HepG2 (cell line): Measurements from ENCODE around the gene TAGLN2. TPM values are rescaled to one million over a fixed set of nuclear protein-coding genes. Genes with fewer than 3 reads are reported as not detected.

Source experiments
- ARNT2 ChIP-seq: sonication (generic); formaldehyde crosslinking; IDR thresholded peaks from 2 replicates; pipeline ENCODE4 v1.8.0; 2022; ENCODE audit warnings: mild to moderate bottlenecking, low read depth, missing genetic modification reagents, moderate library complexity
- CAMTA2 ChIP-seq: sonication (generic); formaldehyde crosslinking; IDR thresholded peaks from 2 replicates; pipeline ENCODE4 v1.4.0; 2020; ENCODE audit warnings: mild to moderate bottlenecking, missing genetic modification reagents, borderline replicate concordance
- FOSL2 ChIP-seq: sonication (generic); formaldehyde crosslinking; IDR thresholded peaks from 2 replicates; pipeline ENCODE4 v1.4.0; 2020; ENCODE audit warnings: missing genetic modification reagents
- GABPA ChIP-seq, 2 experiments: IDR thresholded peaks; 2 replicates each; pipeline ENCODE4 v1.6.1; 2011 to 2016; ENCODE audit warnings: low read depth in 2 of 2, low read length in 1 of 2, missing biosample characterization in 1 of 2, missing genetic modification characterization in 1 of 2
- MEF2D ChIP-seq: sonication (generic); formaldehyde crosslinking; IDR thresholded peaks from 2 replicates; pipeline ENCODE4 v1.5.1; 2020; ENCODE audit warnings: mild to moderate bottlenecking, missing genetic modification reagents
- NR3C1 ChIP-seq: sonication (generic); formaldehyde crosslinking; IDR thresholded peaks from 2 replicates; pipeline ENCODE4 v1.4.0; 2020; ENCODE audit warnings: missing genetic modification reagents
- SKI ChIP-seq: fragments of 450-650 bp; IDR thresholded peaks from one replicate; pipeline ENCODE4 v1.6.1; 2018; ENCODE audit warnings: mild to moderate bottlenecking; ENCODE audit not compliant: partially characterized antibody
- SOX6 ChIP-seq, 2 experiments: fragments of 450-650 bp in 1 of 2; sonication (generic) in 1 of 2; formaldehyde crosslinking in 1 of 2; IDR thresholded peaks; 2 replicates each; pipeline versions ENCODE4 v1.4.0 to v1.6.1; 2017 to 2020; ENCODE audit warnings: antibody characterized with exemption in 1 of 2, mild to moderate bottlenecking in 1 of 2, missing genetic modification reagents in 1 of 2
- YEATS2 ChIP-seq: sonication (generic); formaldehyde crosslinking; IDR thresholded peaks from 2 replicates; pipeline ENCODE4 v1.4.0; 2020; ENCODE audit warnings: missing genetic modification reagents, borderline replicate concordance
- polyA plus RNA-seq, 8 experiments: library from polyadenylated mRNA; depleted of rRNA in 3 of 8; stranded (reverse) in 7 of 8; unstranded in 1 of 8; fragments of >200 nt; fragmentation: Illumina TruSeq in 4 of 8; extraction: Trizol in 4 of 8; gene quantifications; 2 replicates each; pipeline versions ENCODE4 v1.2.1 to v1.2.3, GENCODE V29; 2011 to 2016; ENCODE audit warnings: low read depth in 4 of 8, missing spikeins in 1 of 8, mixed read lengths in 1 of 8; ENCODE audit not compliant: insufficient read depth in 1 of 8
- total RNA-seq, 5 experiments: library from RNA; depleted of rRNA; stranded (reverse); fragments of >200 nt; fragmentation: Illumina TruSeq; extraction: Trizol; gene quantifications; 2 replicates each; pipeline ENCODE4 v1.2.3, GENCODE V29; 2016; ENCODE audit warnings: low read depth in 1 of 5
- TF ChIP-seq, protein P1 (sequence below): sonication (generic); formaldehyde crosslinking; IDR thresholded peaks from 2 replicates; pipeline ENCODE4 v1.5.1; 2020; ENCODE audit warnings: mild to moderate bottlenecking, missing genetic modification reagents, moderate library complexity
- TF ChIP-seq, protein P2 (sequence below): sonication (generic); formaldehyde crosslinking; IDR thresholded peaks from 2 replicates; pipeline ENCODE4 v1.8.0; 2023; ENCODE audit warnings: mild to moderate bottlenecking, missing genetic modification reagents
- TF ChIP-seq, protein P3 (sequence below): sonication (generic); formaldehyde crosslinking; IDR thresholded peaks from 2 replicates; pipeline ENCODE4 v1.9.0; 2022; ENCODE audit warnings: missing genetic modification reagents, mild to moderate bottlenecking, borderline replicate concordance
- TF ChIP-seq, protein P4 (sequence below): sonication (generic); formaldehyde crosslinking; IDR thresholded peaks from 2 replicates; pipeline ENCODE4 v1.4.0; 2020; ENCODE audit warnings: missing genetic modification reagents
- TF ChIP-seq, protein P5 (sequence below): sonication (generic); formaldehyde crosslinking; IDR thresholded peaks from 2 replicates; pipeline ENCODE4 v1.4.0; 2020; ENCODE audit warnings: missing genetic modification reagents

Gene TAGLN2
- total and polyA plus RNA-seq, 2 of the 13 experiments (the other 11 are each of a cell fraction or from before 2014, with no cell fraction given) = 6.7 to 17.2 TPM

DNA sequence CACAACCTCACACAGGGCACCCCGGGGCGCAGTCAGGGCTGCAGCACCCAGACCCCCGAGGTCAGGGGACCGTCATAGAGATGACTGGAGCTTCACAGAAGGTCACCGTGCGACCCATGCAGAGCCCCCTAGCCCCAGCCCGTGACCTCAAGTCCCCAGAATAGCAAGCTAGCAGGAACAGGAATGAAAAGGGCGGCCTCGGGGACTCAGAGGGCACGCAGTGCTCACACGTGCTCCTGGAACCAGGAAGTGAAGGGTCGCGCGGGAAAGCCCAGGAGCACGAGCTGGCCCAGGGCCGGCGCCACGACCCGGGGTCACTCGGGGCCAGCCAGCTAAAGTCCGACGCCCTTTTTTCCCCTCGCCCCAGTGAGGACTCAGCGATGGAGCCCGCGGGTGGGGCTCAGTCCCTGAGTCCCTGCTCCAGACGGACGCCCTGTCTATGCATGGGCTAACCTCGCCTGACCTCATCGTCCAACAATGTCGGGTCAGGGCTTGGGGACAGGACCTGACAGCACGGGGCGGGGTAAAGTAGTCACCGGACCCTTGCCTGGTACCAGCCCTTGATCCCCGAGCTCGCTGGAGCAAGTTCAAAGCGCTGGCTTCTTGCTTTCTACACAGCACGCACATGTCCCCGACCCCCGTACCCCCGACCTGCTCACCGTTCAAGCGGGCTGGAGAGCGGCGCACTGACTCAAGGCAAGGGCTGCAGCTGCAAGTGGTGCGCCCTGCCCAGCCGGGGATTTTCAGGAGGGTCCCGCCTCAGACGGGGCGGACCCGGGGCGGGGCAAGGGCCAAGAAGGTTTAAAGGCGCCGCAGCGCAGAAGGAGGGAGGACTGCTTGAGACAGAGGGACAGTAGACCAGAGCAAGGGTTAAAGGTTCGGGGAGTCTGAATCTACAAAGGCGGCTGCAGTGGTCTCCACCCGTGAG, at the start of gene TAGLN2 (continued):
- TF ChIP-seq, protein P1, sequence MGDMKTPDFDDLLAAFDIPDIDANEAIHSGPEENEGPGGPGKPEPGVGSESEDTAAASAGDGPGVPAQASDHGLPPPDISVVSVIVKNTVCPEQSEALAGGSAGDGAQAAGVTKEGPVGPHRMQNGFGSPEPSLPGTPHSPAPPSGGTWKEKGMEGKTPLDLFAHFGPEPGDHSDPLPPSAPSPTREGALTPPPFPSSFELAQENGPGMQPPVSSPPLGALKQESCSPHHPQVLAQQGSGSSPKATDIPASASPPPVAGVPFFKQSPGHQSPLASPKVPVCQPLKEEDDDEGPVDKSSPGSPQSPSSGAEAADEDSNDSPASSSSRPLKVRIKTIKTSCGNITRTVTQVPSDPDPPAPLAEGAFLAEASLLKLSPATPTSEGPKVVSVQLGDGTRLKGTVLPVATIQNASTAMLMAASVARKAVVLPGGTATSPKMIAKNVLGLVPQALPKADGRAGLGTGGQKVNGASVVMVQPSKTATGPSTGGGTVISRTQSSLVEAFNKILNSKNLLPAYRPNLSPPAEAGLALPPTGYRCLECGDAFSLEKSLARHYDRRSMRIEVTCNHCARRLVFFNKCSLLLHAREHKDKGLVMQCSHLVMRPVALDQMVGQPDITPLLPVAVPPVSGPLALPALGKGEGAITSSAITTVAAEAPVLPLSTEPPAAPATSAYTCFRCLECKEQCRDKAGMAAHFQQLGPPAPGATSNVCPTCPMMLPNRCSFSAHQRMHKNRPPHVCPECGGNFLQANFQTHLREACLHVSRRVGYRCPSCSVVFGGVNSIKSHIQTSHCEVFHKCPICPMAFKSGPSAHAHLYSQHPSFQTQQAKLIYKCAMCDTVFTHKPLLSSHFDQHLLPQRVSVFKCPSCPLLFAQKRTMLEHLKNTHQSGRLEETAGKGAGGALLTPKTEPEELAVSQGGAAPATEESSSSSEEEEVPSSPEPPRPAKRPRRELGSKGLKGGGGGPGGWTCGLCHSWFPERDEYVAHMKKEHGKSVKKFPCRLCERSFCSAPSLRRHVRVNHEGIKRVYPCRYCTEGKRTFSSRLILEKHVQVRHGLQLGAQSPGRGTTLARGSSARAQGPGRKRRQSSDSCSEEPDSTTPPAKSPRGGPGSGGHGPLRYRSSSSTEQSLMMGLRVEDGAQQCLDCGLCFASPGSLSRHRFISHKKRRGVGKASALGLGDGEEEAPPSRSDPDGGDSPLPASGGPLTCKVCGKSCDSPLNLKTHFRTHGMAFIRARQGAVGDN (CRISPR knock-in tag) = peak; percentile 90
- TF ChIP-seq ARNT2 (CRISPR knock-in tag) = peak; percentile 54; the same call in 1 of the 2 replicates
- TF ChIP-seq, protein P2, sequence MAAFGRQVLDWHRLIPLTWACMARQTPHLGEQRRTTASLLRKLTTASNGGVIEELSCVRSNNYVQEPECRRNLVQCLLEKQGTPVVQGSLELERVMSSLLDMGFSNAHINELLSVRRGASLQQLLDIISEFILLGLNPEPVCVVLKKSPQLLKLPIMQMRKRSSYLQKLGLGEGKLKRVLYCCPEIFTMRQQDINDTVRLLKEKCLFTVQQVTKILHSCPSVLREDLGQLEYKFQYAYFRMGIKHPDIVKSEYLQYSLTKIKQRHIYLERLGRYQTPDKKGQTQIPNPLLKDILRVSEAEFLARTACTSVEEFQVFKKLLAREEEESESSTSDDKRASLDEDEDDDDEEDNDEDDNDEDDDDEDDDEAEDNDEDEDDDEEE (CRISPR knock-in tag) = 0 out of 2 replicates have a peak, but pooled peaks have one; percentile 22
- no peak for TF ChIP-seq SOX6 (IDR thresholded peaks at IDR 0.05)
- TF ChIP-seq SOX6 (CRISPR knock-in tag; IDR thresholded peaks at IDR 0.05) = 0 out of 2 replicates have a peak, but pooled peaks have one; percentile 10
- TF ChIP-seq MEF2D (CRISPR knock-in tag) = peak; percentile 34; the same call in 1 of the 2 replicates
- TF ChIP-seq GABPA (IDR thresholded peaks at IDR 0.05; ENCODE audit: low read depth, low read length) = no peak
- peak; percentile 45 for TF ChIP-seq GABPA (CRISPR knock-in tag; IDR thresholded peaks at IDR 0.05; ENCODE audit: low read depth)
- TF ChIP-seq, protein P3, sequence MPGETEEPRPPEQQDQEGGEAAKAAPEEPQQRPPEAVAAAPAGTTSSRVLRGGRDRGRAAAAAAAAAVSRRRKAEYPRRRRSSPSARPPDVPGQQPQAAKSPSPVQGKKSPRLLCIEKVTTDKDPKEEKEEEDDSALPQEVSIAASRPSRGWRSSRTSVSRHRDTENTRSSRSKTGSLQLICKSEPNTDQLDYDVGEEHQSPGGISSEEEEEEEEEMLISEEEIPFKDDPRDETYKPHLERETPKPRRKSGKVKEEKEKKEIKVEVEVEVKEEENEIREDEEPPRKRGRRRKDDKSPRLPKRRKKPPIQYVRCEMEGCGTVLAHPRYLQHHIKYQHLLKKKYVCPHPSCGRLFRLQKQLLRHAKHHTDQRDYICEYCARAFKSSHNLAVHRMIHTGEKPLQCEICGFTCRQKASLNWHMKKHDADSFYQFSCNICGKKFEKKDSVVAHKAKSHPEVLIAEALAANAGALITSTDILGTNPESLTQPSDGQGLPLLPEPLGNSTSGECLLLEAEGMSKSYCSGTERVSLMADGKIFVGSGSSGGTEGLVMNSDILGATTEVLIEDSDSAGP (CRISPR knock-in tag) = peak; percentile 97
- no peak for TF ChIP-seq NR3C1 (CRISPR knock-in tag)
- TF ChIP-seq, protein P4, sequence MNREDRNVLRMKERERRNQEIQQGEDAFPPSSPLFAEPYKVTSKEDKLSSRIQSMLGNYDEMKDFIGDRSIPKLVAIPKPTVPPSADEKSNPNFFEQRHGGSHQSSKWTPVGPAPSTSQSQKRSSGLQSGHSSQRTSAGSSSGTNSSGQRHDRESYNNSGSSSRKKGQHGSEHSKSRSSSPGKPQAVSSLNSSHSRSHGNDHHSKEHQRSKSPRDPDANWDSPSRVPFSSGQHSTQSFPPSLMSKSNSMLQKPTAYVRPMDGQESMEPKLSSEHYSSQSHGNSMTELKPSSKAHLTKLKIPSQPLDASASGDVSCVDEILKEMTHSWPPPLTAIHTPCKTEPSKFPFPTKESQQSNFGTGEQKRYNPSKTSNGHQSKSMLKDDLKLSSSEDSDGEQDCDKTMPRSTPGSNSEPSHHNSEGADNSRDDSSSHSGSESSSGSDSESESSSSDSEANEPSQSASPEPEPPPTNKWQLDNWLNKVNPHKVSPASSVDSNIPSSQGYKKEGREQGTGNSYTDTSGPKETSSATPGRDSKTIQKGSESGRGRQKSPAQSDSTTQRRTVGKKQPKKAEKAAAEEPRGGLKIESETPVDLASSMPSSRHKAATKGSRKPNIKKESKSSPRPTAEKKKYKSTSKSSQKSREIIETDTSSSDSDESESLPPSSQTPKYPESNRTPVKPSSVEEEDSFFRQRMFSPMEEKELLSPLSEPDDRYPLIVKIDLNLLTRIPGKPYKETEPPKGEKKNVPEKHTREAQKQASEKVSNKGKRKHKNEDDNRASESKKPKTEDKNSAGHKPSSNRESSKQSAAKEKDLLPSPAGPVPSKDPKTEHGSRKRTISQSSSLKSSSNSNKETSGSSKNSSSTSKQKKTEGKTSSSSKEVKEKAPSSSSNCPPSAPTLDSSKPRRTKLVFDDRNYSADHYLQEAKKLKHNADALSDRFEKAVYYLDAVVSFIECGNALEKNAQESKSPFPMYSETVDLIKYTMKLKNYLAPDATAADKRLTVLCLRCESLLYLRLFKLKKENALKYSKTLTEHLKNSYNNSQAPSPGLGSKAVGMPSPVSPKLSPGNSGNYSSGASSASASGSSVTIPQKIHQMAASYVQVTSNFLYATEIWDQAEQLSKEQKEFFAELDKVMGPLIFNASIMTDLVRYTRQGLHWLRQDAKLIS (CRISPR knock-in tag) = no peak
- TF ChIP-seq, protein P5, sequence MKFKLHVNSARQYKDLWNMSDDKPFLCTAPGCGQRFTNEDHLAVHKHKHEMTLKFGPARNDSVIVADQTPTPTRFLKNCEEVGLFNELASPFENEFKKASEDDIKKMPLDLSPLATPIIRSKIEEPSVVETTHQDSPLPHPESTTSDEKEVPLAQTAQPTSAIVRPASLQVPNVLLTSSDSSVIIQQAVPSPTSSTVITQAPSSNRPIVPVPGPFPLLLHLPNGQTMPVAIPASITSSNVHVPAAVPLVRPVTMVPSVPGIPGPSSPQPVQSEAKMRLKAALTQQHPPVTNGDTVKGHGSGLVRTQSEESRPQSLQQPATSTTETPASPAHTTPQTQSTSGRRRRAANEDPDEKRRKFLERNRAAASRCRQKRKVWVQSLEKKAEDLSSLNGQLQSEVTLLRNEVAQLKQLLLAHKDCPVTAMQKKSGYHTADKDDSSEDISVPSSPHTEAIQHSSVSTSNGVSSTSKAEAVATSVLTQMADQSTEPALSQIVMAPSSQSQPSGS (CRISPR knock-in tag) = peak; percentile 33; the same call in 1 of the 2 replicates
- TF ChIP-seq FOSL2 (CRISPR knock-in tag) = peak; percentile 64
- TF ChIP-seq CAMTA2 = no peak
- no peak for TF ChIP-seq YEATS2 (CRISPR knock-in tag)
- TF ChIP-seq SKI = peak; percentile 64
